Measurements from ENCODE around the gene FAM171A1.
"Not testable (repeated sequence)": the region's sequence is repeated elsewhere in the genome, so short reads cannot be mapped to it uniquely, and the experiment has no call there.

Gene FAM171A1

GRCh38 chr10:15213461-15213861 is 157.6 kb downstream of the FAM171A1 start:
- in situ Hi-C loops (cut with HindIII; ENCODE audit: low sequenced_read_pairs) = no loop called here
- H3K4me3 ChIP-seq (ENCODE audit: low read depth, low read length) = no peak overlapping the region
- no peak for DNase-seq (ENCODE audit: low read depth)
- no peak for TF ChIP-seq CTCF (IDR thresholded peaks at IDR 0.05; ENCODE audit: low read depth, low read length, missing control alignments)

GRCh38 chr10:15211464-15211979 is 159.6 kb downstream of the FAM171A1 start:
- no peak overlapping the region for H3K4me3 ChIP-seq (ENCODE audit: low read depth, low read length)
- peak; percentile 58 for DNase-seq (ENCODE audit: low read depth)
- in situ Hi-C loops (cut with HindIII; ENCODE audit: low sequenced_read_pairs) = no loop called here
- no peak for TF ChIP-seq CTCF (IDR thresholded peaks at IDR 0.05; ENCODE audit: low read depth, low read length, missing control alignments)

GRCh38 chr10:15210521-15210920 is 160.6 kb downstream of the FAM171A1 start:
- no peak for DNase-seq (ENCODE audit: low read depth)
- TF ChIP-seq CTCF (IDR thresholded peaks at IDR 0.05; ENCODE audit: low read depth, low read length, missing control alignments) = no peak
- no peak overlapping the region for H3K4me3 ChIP-seq (ENCODE audit: low read depth, low read length)
- in situ Hi-C loops (cut with HindIII; ENCODE audit: low sequenced_read_pairs) = no loop called here

- peak; percentile 92 for TF ChIP-seq CTCF (IDR thresholded peaks at IDR 0.05; ENCODE audit: low read depth, low read length, missing control alignments)
- no peak overlapping the region for H3K4me3 ChIP-seq (ENCODE audit: low read depth, low read length)
- DNase-seq (ENCODE audit: low read depth) = peak; percentile 47
- in situ Hi-C loops (cut with HindIII; ENCODE audit: low sequenced_read_pairs) = no loop called here
Measured at GRCh38 chr10:15209827-15210509, 161.1 kb downstream of the FAM171A1 start.

- DNase-seq (ENCODE audit: low read depth) = no peak
- in situ Hi-C loops (cut with HindIII; ENCODE audit: low sequenced_read_pairs) = no loop called here
- no peak for TF ChIP-seq CTCF (IDR thresholded peaks at IDR 0.05; ENCODE audit: low read depth, low read length, missing control alignments)
- no peak overlapping the region for H3K4me3 ChIP-seq (ENCODE audit: low read depth, low read length)
Measured at GRCh38 chr10:15208221-15208620, 162.9 kb downstream of the FAM171A1 start.

- in situ Hi-C loops (cut with HindIII; ENCODE audit: low sequenced_read_pairs); DNase-seq (ENCODE audit: low read depth); H3K4me3 ChIP-seq (ENCODE audit: low read depth, low read length): not testable (repeated sequence)
Measured at GRCh38 chr10:15207410-15207809, 163.7 kb downstream of the FAM171A1 start.

GRCh38 chr10:15202639-15203038 is 168.4 kb downstream of the FAM171A1 start:
- TF ChIP-seq CTCF (IDR thresholded peaks at IDR 0.05; ENCODE audit: low read depth, low read length, missing control alignments) = no peak
- no peak for DNase-seq (ENCODE audit: low read depth)
- H3K4me3 ChIP-seq (ENCODE audit: low read depth, low read length) = no peak overlapping the region
- in situ Hi-C loops (cut with HindIII; ENCODE audit: low sequenced_read_pairs) = no loop called here

- DNase-seq (ENCODE audit: low read depth); H3K4me3 ChIP-seq (ENCODE audit: low read depth, low read length); in situ Hi-C loops (cut with HindIII; ENCODE audit: low sequenced_read_pairs): not testable (repeated sequence)
Measured at GRCh38 chr10:15202301-15202621, 168.8 kb downstream of the FAM171A1 start.

Measured in astrocyte of the cerebellum (primary cell).